GM20000 (cell line): ENCODE measurements around the gene CAPN14.
A peak's percentile ranks its signal among the peaks of the same experiment; 100 is the strongest.

Experiments
- DNase-seq: peaks from one replicate; pipeline ENCODE4 v3.0.0; 2012; ENCODE audit warnings: low spot score
- CTCF ChIP-seq: IDR thresholded peaks from 2 replicates; pipeline ENCODE4 v1.5.1; 2012; ENCODE audit warnings: mild to moderate bottlenecking, control low read depth; ENCODE audit errors: extremely low read depth, missing control alignments

CAPN14 gene

DNA sequence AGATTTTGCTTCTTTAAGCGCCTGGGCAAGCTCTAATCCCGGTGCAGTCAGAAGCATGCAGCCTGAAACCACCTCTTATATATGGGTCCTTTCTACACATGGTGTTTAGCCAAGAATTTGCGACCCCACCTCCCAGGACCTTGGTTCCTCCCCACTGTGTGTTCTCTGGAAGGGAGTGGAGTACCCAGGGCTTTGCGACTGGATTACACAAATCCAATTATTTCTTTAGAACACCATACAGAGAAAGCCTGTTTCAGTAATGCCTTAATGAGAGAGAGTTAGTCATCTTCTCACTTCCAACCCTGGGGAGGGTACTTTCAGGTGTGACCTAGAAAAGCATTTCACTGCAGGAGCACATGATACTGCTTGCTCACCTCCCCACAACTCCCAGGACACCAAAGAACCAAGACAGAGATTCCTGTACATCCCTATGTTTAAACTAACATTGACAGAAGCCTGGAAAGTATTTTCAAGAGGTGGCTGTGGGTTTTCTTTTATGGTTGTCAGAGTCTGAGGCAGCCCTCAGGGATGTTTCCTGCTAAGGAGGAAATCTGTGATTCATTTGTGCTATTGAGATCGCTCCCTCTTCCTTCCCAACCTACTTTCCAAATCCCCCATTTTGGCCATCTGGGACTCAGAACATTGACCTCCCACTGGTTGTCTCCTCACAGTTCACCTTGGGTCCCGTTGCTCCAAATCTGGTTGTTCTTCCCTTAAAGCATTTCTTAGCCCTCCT lies at the start of gene CAPN14:
Gene CAPN14, minus strand, starts transcription at position 51 of the 736 bp plus-strand sequence. CDS start 12,068 bp downstream, outside the sequence.
- no peak for DNase-seq
- no peak for TF ChIP-seq CTCF

DNA sequence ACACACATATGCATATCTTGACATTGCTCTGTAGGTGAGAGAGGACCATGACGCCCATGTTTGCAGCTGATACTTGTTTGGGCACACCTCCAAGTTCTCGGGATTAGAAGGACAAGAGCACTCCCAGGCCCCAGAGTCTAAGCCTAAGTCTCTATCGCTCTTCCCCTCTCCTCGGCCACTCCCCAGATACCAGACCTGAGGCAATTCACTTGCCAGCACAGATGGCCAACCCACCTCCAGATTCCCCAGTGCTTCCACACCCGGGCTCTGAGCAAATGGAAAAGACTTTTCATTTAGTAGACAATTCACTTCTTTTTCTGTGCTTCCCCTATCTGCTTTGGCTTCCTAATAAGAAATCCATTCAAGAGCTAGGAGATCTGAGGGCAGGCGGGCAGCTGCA lies 49.5 kb upstream of the CAPN14 start:
- DNase-seq: no peak
- no peak for TF ChIP-seq CTCF

GRCh38 chr2:31265234-31265633 lies 47.9 kb upstream of the CAPN14 start:
- DNase-seq: no peak
- TF ChIP-seq CTCF: no peak

- TF ChIP-seq CTCF: no peak
- no peak for DNase-seq
Observed at GRCh38 chr2:31263636-31264190, 46.4 kb upstream of the CAPN14 start.

- no peak for TF ChIP-seq CTCF
- DNase-seq: no peak
Observed at GRCh38 chr2:31260870-31261269, 43.6 kb upstream of the CAPN14 start.

DNA sequence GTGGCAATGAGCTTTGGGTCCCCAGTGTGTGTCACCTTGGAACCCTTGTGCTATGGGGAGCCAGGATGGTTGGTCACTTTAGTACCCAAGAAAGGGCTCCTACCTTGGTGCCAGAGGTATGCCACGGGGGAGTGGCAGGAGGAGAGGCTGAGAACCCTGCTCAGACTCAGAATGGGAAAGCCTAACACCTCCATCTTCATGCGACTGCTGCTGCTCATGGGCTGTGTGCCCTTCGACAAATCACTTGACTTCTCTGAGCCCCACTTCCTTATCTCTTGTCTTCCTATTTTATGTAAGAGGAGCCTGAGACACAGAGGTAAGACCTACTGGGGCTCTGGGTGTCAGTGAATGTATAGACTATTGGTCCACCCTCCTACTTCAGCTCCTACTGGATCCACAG lies 41.8 kb upstream of the CAPN14 start:
- no peak for TF ChIP-seq CTCF

DNA sequence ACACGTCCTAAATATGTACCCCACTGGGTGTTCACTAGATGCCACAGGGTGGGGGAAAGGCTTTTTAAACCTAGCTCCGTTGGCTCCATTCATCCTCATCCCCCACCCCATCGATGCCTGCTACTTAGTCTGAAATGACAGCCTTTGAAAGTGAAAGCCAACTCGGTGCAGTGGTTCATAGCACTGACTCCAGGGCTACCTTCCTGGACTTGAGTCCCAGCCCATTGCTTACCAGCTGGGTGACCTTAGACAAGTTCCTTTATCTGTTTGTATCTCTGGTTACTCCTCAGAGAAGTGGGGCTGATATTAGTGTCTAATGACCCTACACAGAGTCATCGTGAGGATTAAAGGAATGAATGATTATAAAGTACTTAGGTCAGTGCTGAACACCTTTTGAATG lies 41.0 kb upstream of the CAPN14 start:
- no peak for TF ChIP-seq CTCF
- DNase-seq: peak; percentile 72

More for the DNA sequence above, 41.8 kb upstream of the CAPN14 start:
- DNase-seq: no peak
